ENCODE measurements around the gene SLC38A2.

The SLC38A2 gene

DNA sequence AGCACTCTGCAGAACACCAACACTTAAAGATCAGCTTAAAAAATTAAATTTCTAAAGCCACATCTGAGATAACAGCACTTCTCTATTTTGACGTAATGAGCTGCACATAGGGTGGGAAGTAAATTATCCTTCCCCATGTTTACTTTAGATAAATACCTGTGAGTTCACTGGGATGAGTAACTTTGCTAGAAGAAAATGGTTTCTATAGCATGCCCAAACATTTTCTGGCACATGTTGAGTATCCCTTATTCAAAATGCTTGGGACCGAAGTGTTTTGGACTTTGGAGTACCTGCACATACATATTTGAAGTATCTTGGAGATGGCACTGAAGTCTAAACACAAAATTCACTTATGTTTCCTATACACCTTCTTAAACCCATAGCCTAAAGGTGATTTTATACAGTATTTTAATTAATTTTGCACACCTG lies 6.6 kb downstream of the SLC38A2 start:
- in situ Hi-C loops (cut with HindIII; ENCODE audit: low sequenced_read_pairs) = loop anchor here (5.0 kb wide), 2 partner anchors 316 to 646 kb away; no protein-coding TSS in a partner anchor
- TF ChIP-seq, protein P1, sequence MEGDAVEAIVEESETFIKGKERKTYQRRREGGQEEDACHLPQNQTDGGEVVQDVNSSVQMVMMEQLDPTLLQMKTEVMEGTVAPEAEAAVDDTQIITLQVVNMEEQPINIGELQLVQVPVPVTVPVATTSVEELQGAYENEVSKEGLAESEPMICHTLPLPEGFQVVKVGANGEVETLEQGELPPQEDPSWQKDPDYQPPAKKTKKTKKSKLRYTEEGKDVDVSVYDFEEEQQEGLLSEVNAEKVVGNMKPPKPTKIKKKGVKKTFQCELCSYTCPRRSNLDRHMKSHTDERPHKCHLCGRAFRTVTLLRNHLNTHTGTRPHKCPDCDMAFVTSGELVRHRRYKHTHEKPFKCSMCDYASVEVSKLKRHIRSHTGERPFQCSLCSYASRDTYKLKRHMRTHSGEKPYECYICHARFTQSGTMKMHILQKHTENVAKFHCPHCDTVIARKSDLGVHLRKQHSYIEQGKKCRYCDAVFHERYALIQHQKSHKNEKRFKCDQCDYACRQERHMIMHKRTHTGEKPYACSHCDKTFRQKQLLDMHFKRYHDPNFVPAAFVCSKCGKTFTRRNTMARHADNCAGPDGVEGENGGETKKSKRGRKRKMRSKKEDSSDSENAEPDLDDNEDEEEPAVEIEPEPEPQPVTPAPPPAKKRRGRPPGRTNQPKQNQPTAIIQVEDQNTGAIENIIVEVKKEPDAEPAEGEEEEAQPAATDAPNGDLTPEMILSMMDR (IDR thresholded peaks at IDR 0.05; ENCODE audit: low read depth, low read length, missing control alignments) = no peak
- H3K4me3 ChIP-seq (ENCODE audit: low read depth, low read length) = peak overlapping the region; percentile 21
- DNase-seq (ENCODE audit: low read depth) = no peak

DNA sequence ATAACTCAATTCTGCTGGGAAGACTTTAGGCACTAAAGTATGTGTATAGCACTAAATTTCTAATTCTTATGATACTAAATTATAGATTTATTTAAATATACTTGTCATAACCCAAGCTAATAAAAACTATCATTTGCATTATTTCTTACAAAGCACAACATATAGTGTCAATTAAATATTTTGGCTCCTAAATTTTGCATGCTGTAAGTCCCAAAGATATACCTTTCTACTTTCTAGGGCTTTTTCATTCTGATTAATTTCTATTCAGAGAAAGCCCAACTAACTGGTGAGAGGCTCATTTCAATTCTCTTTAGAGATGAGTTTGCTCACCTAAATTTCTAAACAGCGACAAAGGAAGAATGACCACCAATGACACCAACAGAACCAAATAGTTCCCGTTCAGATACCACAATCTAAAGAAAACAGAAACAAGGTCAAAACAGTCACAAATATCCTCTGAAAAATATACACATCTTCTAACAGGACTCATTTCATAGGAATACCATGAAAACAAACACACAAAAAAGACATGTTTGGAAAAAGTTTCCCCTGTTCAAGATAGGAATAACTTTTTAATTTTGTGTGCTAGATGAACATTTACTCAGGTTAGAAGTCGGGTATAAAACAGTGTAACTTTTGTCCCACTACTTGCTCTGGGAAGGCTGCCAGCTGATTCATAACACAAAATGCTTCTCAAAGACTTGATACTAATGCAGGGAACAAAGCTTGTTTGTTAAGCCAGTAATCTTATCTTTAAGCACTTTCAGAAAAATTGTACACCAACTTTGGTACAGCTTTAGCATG lies 7.6 kb downstream of the SLC38A2 start:
- TF ChIP-seq, protein P1 (IDR thresholded peaks at IDR 0.05; ENCODE audit: low read depth, low read length, missing control alignments) = no peak
- DNase-seq (ENCODE audit: low read depth) = no peak
- H3K4me3 ChIP-seq (ENCODE audit: low read depth, low read length) = peak overlapping the region; percentile 21
- in situ Hi-C loops (cut with HindIII; ENCODE audit: low sequenced_read_pairs) = loop anchor here (5.0 kb wide), 2 partner anchors 317 to 647 kb away; no protein-coding TSS in a partner anchor

DNA sequence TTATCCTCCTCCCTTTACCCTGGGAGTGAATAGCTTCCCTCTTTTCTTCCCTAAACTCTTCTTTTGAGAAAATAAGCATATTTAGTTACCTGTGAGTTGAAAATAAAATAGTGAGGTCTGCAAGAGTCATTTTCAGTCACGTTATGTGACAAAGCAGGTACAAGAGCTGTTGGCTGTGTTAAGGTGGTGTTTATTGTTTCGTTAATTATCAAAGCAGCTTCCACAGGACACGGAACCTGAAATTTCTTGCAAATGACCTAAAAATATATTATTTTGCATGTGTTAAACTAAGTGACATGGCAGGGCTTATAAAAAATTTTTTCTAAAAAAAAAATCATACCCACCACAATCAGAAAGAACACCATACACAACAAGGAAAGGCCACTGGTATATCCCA lies 8.3 kb downstream of the SLC38A2 start:
- in situ Hi-C loops (cut with HindIII; ENCODE audit: low sequenced_read_pairs) = no loop called here
- TF ChIP-seq, protein P1 (IDR thresholded peaks at IDR 0.05; ENCODE audit: low read depth, low read length, missing control alignments) = no peak
- H3K4me3 ChIP-seq (ENCODE audit: low read depth, low read length) = no peak overlapping the region
- no peak for DNase-seq (ENCODE audit: low read depth)

DNA sequence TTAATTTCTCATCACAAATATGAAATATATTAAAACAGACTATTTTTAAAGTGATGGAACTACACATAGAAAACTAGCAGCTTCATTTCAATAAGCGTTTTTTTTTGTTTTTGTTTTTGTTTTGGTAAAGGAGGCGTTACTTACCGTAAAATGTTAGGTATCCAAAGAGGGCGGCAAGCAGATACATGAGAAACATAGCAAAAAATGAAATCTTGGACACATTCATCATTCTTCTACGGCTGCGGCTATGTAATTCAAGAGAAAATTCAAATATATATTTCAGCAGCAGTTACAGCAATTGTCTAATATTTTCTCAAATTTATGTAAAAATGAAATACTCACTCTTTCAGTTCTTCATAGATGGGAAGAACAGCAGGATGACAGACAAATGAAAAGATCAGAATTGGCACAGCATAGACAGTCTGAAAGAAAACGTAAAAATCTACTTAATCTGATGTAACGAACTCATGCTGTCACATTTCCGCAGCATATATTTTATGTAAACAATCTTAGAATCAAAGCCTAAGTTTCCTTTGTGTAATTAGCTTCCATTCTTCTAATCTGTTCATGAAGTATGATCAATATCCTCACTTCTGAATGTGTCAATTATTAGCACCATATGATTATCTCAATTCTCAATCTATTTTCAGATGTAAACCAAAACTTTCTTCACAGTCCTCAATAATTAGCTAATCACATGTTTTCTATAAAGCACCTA lies 8.8 kb downstream of the SLC38A2 start:
- TF ChIP-seq, protein P1 (IDR thresholded peaks at IDR 0.05; ENCODE audit: low read depth, low read length, missing control alignments) = no peak
- in situ Hi-C loops (cut with HindIII; ENCODE audit: low sequenced_read_pairs) = no loop called here
- no peak for DNase-seq (ENCODE audit: low read depth)
- H3K4me3 ChIP-seq (ENCODE audit: low read depth, low read length) = no peak overlapping the region

DNA sequence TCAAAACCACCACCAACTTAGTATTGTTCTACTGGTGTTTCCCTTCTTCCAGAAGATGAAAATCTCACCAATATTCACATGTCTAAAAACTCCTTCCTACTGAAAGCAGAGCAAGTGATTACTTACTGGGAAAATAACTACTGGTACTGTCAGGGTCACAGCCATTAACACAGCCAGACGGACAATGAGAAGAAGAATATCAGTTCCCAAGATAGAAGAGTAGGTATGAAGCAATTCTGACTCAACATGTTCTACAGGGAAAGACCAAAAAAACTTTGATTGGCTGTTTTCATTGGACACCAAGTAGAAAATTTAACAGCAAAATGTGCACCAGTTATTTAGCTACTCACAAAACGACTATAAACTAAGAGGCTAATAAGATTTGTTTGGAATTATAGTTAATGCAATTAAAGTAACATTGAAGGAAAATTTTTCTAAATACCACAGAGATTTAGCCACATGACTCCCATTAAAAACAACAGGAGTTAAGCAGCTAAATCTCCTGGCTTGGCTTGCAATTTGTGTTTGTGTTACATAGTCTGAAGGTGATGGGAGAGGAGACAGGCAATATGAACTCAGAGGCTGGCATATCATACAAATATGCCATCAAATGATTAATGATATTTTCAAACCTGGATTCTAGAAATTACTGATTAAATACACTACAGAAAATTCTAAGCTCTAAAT lies 9.5 kb downstream of the SLC38A2 start:
- TF ChIP-seq, protein P1 (IDR thresholded peaks at IDR 0.05; ENCODE audit: low read depth, low read length, missing control alignments) = no peak
- in situ Hi-C loops (cut with HindIII; ENCODE audit: low sequenced_read_pairs) = no loop called here
- no peak overlapping the region for H3K4me3 ChIP-seq (ENCODE audit: low read depth, low read length)
- no peak for DNase-seq (ENCODE audit: low read depth)

DNA sequence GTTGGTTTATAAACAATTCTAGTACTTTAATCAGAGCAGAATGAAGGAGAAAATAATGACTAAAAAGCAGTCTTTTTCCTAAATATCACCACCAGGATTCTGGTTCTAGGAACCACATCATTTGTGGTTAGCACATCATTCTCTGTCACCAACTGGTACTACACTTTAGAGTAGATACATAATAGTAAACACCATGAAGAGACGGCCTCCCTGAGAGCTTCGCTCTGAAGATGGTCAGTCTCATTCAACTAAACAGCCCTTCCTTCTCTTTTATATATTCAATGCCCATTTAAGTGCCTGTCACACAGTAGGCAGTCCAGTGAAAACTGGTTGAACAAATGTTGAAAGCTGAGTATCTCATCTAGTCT lies 10.9 kb downstream of the SLC38A2 start:
- in situ Hi-C loops (cut with HindIII; ENCODE audit: low sequenced_read_pairs) = no loop called here
- DNase-seq (ENCODE audit: low read depth) = no peak
- H3K4me3 ChIP-seq (ENCODE audit: low read depth, low read length) = no peak overlapping the region
- TF ChIP-seq, protein P1 (IDR thresholded peaks at IDR 0.05; ENCODE audit: low read depth, low read length, missing control alignments) = no peak
